Measurements from ENCODE around the gene RALGPS1.

- TF ChIP-seq CTCF (conservative IDR thresholded peaks at IDR 0.05; ENCODE audit: low read length) (no peak), EZH2phosphoT487 (IDR thresholded peaks at IDR 0.05; ENCODE audit: borderline replicate concordance, low read depth, low read length) (no peak)
Measured at GRCh38 chr9:127116957-127117356, 202.4 kb downstream of the RALGPS1 start.

All from OCI-LY7 (cell line).